Liver (tissue), 9 donors: ENCODE data around the gene KRT31. TPM values are rescaled to one million over a fixed set of nuclear protein-coding genes. Genes with fewer than 3 reads are reported as not detected.

Experiments
- DNase-seq: peaks from one replicate; pipeline ENCODE4 v3.0.0-alpha.2; 2017; ENCODE audit warnings: low spot score
- H3K27ac ChIP-seq, 2 donors: one replicate each; pipeline ENCODE4 v1.7.0; 2013; ENCODE audit warnings: inconsistent platforms in 2 of 2, low read length in 2 of 2, control low read depth in 1 of 2, low read depth in 1 of 2, mild to moderate bottlenecking in 1 of 2
- H3K27me3 ChIP-seq, 4 donors: one replicate each; pipeline versions ENCODE4 v1.6.1 to v1.7.0; 2013; ENCODE audit warnings: low read length in 3 of 4, inconsistent platforms in 1 of 4, mild to moderate bottlenecking in 1 of 4, moderate library complexity in 1 of 4; ENCODE audit not compliant: control insufficient read depth in 4 of 4, insufficient read depth in 4 of 4
- H3K36me3 ChIP-seq, 4 donors: one replicate each; pipeline versions ENCODE4 v1.6.1 to v1.7.0; 2013; ENCODE audit warnings: low read length in 3 of 4, mild to moderate bottlenecking in 3 of 4, low read depth in 1 of 4, moderate library complexity in 1 of 4; ENCODE audit not compliant: control insufficient read depth in 4 of 4, insufficient read depth in 3 of 4
- H3K4me1 ChIP-seq, 4 donors: one replicate each; pipeline versions ENCODE4 v1.6.1 to v1.7.0; 2013; ENCODE audit warnings: low read length in 3 of 4, mild to moderate bottlenecking in 3 of 4, moderate library complexity in 1 of 4; ENCODE audit not compliant: control insufficient read depth in 4 of 4, insufficient read depth in 4 of 4
- H3K4me3 ChIP-seq, 3 donors: one replicate each; pipeline versions ENCODE4 v1.6.1 to v1.7.0; 2013; ENCODE audit warnings: low read length in 3 of 3, control low read depth in 1 of 3, low read depth in 1 of 3, mild to moderate bottlenecking in 1 of 3
- H3K9ac ChIP-seq, 2 donors: one replicate each; pipeline ENCODE4 v1.7.0; 2013; ENCODE audit warnings: low read length in 2 of 2, mild to moderate bottlenecking in 2 of 2, moderate library complexity in 2 of 2, control low read depth in 1 of 2, low read depth in 1 of 2
- H3K9me3 ChIP-seq, 4 donors: one replicate each; pipeline versions ENCODE4 v1.6.1 to v1.7.0; 2013; ENCODE audit warnings: low read length in 3 of 4; ENCODE audit not compliant: control insufficient read depth in 4 of 4
- ATF3 ChIP-seq: IDR thresholded peaks from 2 replicates; pipeline ENCODE4 v1.6.1; 2016; ENCODE audit warnings: antibody characterized with exemption
- CTCF ChIP-seq: fragments of 150-350 bp; IDR thresholded peaks from 2 replicates; pipeline ENCODE4 v1.5.1; 2017; ENCODE audit warnings: improper control_type of control experiment, low read depth, low read length; ENCODE audit not compliant: missing input control
- EGR1 ChIP-seq, 2 donors: IDR thresholded peaks; 2 replicates each; pipeline ENCODE4 v1.6.1; 2016 to 2018; ENCODE audit warnings: antibody characterized with exemption in 2 of 2, low read depth in 2 of 2
- FOXA1 ChIP-seq: IDR thresholded peaks from 2 replicates; pipeline ENCODE4 v1.6.1; 2016; ENCODE audit warnings: antibody characterized with exemption
- FOXA2 ChIP-seq: IDR thresholded peaks from 2 replicates; pipeline ENCODE4 v1.6.1; 2016; ENCODE audit warnings: antibody characterized with exemption
- GABPA ChIP-seq, 2 donors: IDR thresholded peaks in 1 of 2; conservative IDR thresholded peaks in 1 of 2; 2 replicates each; pipeline ENCODE4 v1.6.1; 2016; ENCODE audit warnings: antibody characterized with exemption in 2 of 2, mild to moderate bottlenecking in 1 of 2, moderate library complexity in 1 of 2
- HNF4G ChIP-seq: IDR thresholded peaks from 2 replicates; pipeline ENCODE4 v1.6.1; 2016; ENCODE audit warnings: antibody characterized with exemption
- JUND ChIP-seq, 2 donors: IDR thresholded peaks; 2 replicates each; pipeline ENCODE4 v1.6.1; 2016; ENCODE audit warnings: antibody characterized with exemption in 2 of 2
- MAX ChIP-seq: IDR thresholded peaks from 2 replicates; pipeline ENCODE4 v1.6.1; 2016; ENCODE audit warnings: antibody characterized with exemption
- NR2F2 ChIP-seq: IDR thresholded peaks from 2 replicates; pipeline ENCODE4 v1.6.1; 2016; ENCODE audit warnings: antibody characterized with exemption
- RAD21 ChIP-seq, 2 donors: IDR thresholded peaks; 2 replicates each; pipeline ENCODE4 v1.6.1; 2016; ENCODE audit warnings: antibody characterized with exemption in 2 of 2, mild to moderate bottlenecking in 2 of 2
- REST ChIP-seq: IDR thresholded peaks from 2 replicates; pipeline ENCODE4 v1.6.1; 2016; ENCODE audit warnings: antibody characterized with exemption, mild to moderate bottlenecking
- RXRA ChIP-seq, 2 donors: IDR thresholded peaks; 2 replicates each; pipeline ENCODE4 v1.6.1; 2017 to 2018; ENCODE audit warnings: antibody characterized with exemption in 2 of 2, mild to moderate bottlenecking in 1 of 2
- SP1 ChIP-seq: IDR thresholded peaks from 2 replicates; pipeline ENCODE4 v1.6.1; 2018; ENCODE audit warnings: antibody characterized with exemption, mild to moderate bottlenecking
- TAF1 ChIP-seq: conservative IDR thresholded peaks from 2 replicates; pipeline ENCODE4 v1.6.1; 2016; ENCODE audit warnings: antibody characterized with exemption, mild to moderate bottlenecking
- YY1 ChIP-seq: IDR thresholded peaks from 2 replicates; pipeline ENCODE4 v1.6.1; 2016; ENCODE audit warnings: antibody characterized with exemption, mild to moderate bottlenecking
- ZBTB33 ChIP-seq: IDR thresholded peaks from 2 replicates; pipeline ENCODE4 v1.6.1; 2016; ENCODE audit warnings: antibody characterized with exemption
- WGBS: extraction: QIAGEN DNeasy Blood & Tissue Kit; methylation state at CpG from one replicate; pipeline ENCODE4 v1.1.7; 2013; 5-methylcytosine and 5-hydroxymethylcytosine counted together
- polyA plus RNA-seq, 2 donors: library from polyadenylated mRNA; stranded (reverse) in 1 of 2; unstranded in 1 of 2; fragments of 200-250 nt in 1 of 2; fragments of >200 nt in 1 of 2; fragmentation: Nextera tagmentation in 1 of 2; extraction: Ambion mirVana in 1 of 2; gene quantifications; one replicate each; pipeline versions ENCODE4 v1.2.1 to v1.2.3, GENCODE V29; 2013 to 2015
- total RNA-seq, 2 donors: library from RNA; depleted of rRNA; stranded (reverse); fragments of >200 nt; gene quantifications; one replicate each; pipeline ENCODE4 v1.2.3, GENCODE V29; 2014
- donor health status: healthy.
- donor health status: healthy.
- donor health status: healthy.
- donor health status: healthy.
- donor health status: healthy.

Gene KRT31
- total and polyA plus RNA-seq, 4 donors, result not detected

- no peak overlapping the region for H3K9ac ChIP-seq
- WGBS, result 54% methylated on average over 5 of the region's 5 CpGs
- H3K27me3 ChIP-seq, result peaks cover 0 to 3% (median 0%) of the 10 kb centered on the region in 4 donors
- H3K4me1 ChIP-seq, result no peaks in the 10 kb centered on the region
- H3K27ac ChIP-seq, result no peak overlapping the region
- H3K4me3 ChIP-seq, result no peak overlapping the region
- H3K36me3 ChIP-seq, result no peaks in the 10 kb centered on the region
- H3K9me3 ChIP-seq, result no peaks in the 10 kb centered on the region
- TF ChIP-seq TAF1 (no peak), FOXA1 (no peak), RAD21 (IDR thresholded peaks at IDR 0.05) (no peak), FOXA2 (no peak), ZBTB33 (no peak), REST (no peak), HNF4G (no peak), EGR1 (IDR thresholded peaks at IDR 0.05; ENCODE audit: low read depth in 2 of 2) (no peak), SP1 (no peak), CTCF (no peak), NR2F2 (no peak), GABPA (IDR thresholded peaks at IDR 0.05 in 1 of 2, conservative IDR thresholded peaks at IDR 0.05 in 1 of 2) (no peak), RXRA (IDR thresholded peaks at IDR 0.05) (no peak), ATF3 (no peak), MAX (no peak), YY1 (no peak), JUND (IDR thresholded peaks at IDR 0.05) (no peak)
- no peak for DNase-seq
Measured at GRCh38 chr17:41406205-41406604, 8.8 kb upstream of the KRT31 start.
